ENCODE results near the gene SSBP4. TPM values are rescaled to one million over a fixed set of nuclear protein-coding genes. Genes with fewer than 3 reads are reported as not detected.

Gene SSBP4
- total and polyA plus RNA-seq, 9 of the 15 experiments (the other 6 are each of a cell fraction or from before 2014, with no cell fraction given) = 1.1 to 189 (median 39.0) TPM

DNA sequence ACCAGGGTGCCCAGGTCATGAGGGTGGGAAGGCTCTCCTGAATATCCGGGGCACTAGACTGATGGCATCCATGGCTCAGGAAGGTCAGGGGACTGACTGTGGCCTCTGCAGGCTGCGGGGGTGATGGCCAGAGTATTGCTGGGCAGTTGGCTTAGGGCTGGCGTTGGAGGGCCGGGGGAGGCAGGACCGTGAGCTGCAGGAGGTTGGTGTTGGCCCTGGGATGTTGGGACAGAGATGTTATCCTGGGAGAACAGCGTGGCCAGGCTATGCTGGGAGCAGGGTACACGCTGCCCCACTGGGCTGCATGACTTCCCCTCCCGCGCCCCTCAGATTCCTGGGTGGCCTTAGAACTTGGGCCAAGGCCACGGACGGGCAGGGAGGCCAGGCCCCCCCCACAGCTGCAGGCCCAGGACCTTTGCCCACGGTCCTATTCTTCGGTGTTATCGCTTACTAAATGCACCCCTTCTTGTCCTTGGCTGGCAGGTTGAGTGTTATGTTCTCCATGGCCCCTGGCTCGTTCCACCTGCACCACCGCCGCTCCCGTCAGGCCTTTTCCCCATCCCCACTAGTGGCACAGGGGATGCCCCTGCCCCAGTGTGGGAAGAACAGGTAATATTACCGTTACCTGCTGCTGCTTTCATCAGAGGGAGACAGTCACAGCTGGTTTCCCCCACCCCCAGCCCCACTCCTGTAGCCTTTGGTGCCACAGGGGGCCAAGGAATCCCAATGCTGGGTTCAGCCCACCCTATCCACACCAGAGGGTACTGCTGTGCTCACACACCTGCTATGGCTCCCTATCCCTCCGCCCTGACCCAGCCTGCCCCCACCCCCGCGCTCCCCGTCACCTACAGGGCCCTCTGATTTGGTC, 22.0 kb downstream of the SSBP4 start (continued):
- TF ChIP-seq POLR2G (IDR thresholded peaks at IDR 0.05; ENCODE audit: low read depth, low read length) = peak; percentile 55; the same call in 1 of the 2 replicates
- TF ChIP-seq, protein P1, sequence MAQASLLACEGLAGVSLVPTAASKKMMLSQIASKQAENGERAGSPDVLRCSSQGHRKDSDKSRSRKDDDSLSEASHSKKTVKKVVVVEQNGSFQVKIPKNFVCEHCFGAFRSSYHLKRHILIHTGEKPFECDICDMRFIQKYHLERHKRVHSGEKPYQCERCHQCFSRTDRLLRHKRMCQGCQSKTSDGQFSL (CRISPR knock-in tag; IDR thresholded peaks at IDR 0.05) = peak; percentile 76
- TF ChIP-seq, protein P1 (tag; IDR thresholded peaks at IDR 0.05) = no peak
- TF ChIP-seq, protein P2, sequence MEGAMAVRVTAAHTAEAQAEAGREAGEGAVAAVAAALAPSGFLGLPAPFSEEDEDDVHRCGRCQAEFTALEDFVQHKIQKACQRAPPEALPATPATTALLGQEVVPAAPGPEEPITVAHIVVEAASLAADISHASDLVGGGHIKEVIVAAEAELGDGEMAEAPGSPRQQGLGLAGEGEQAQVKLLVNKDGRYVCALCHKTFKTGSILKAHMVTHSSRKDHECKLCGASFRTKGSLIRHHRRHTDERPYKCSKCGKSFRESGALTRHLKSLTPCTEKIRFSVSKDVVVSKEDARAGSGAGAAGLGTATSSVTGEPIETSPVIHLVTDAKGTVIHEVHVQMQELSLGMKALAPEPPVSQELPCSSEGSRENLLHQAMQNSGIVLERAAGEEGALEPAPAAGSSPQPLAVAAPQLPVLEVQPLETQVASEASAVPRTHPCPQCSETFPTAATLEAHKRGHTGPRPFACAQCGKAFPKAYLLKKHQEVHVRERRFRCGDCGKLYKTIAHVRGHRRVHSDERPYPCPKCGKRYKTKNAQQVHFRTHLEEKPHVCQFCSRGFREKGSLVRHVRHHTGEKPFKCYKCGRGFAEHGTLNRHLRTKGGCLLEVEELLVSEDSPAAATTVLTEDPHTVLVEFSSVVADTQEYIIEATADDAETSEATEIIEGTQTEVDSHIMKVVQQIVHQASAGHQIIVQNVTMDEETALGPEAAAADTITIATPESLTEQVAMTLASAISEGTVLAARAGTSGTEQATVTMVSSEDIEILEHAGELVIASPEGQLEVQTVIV (CRISPR knock-in tag; IDR thresholded peaks at IDR 0.05; ENCODE audit: borderline replicate concordance) = no peak
- TF ChIP-seq ZNF354B (CRISPR knock-in tag; IDR thresholded peaks at IDR 0.05) = no peak
- no peak for TF ChIP-seq CCAR2 (IDR thresholded peaks at IDR 0.05; ENCODE audit: low read depth, low read length)
- peak; percentile 18 for TF ChIP-seq PCBP1 (IDR thresholded peaks at IDR 0.05; ENCODE audit: low read depth, low read length, poor library complexity, severe bottlenecking)
- TF ChIP-seq CEBPG (CRISPR knock-in tag; IDR thresholded peaks at IDR 0.05) = no peak
- no peak for TF ChIP-seq CEBPG (tag; conservative IDR thresholded peaks at IDR 0.05 in 1 of 2, IDR thresholded peaks at IDR 0.05 in 1 of 2)
- TF ChIP-seq, protein P3, sequence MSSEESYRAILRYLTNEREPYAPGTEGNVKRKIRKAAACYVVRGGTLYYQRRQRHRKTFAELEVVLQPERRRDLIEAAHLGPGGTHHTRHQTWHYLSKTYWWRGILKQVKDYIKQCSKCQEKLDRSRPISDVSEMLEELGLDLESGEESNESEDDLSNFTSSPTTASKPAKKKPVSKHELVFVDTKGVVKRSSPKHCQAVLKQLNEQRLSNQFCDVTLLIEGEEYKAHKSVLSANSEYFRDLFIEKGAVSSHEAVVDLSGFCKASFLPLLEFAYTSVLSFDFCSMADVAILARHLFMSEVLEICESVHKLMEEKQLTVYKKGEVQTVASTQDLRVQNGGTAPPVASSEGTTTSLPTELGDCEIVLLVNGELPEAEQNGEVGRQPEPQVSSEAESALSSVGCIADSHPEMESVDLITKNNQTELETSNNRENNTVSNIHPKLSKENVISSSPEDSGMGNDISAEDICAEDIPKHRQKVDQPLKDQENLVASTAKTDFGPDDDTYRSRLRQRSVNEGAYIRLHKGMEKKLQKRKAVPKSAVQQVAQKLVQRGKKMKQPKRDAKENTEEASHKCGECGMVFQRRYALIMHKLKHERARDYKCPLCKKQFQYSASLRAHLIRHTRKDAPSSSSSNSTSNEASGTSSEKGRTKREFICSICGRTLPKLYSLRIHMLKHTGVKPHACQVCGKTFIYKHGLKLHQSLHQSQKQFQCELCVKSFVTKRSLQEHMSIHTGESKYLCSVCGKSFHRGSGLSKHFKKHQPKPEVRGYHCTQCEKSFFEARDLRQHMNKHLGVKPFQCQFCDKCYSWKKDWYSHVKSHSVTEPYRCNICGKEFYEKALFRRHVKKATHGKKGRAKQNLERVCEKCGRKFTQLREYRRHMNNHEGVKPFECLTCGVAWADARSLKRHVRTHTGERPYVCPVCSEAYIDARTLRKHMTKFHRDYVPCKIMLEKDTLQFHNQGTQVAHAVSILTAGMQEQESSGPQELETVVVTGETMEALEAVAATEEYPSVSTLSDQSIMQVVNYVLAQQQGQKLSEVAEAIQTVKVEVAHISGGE (CRISPR knock-in tag; IDR thresholded peaks at IDR 0.05) = no peak
- no peak for TF ChIP-seq ELF2 (CRISPR knock-in tag; IDR thresholded peaks at IDR 0.05)
- TF ChIP-seq, protein P4, sequence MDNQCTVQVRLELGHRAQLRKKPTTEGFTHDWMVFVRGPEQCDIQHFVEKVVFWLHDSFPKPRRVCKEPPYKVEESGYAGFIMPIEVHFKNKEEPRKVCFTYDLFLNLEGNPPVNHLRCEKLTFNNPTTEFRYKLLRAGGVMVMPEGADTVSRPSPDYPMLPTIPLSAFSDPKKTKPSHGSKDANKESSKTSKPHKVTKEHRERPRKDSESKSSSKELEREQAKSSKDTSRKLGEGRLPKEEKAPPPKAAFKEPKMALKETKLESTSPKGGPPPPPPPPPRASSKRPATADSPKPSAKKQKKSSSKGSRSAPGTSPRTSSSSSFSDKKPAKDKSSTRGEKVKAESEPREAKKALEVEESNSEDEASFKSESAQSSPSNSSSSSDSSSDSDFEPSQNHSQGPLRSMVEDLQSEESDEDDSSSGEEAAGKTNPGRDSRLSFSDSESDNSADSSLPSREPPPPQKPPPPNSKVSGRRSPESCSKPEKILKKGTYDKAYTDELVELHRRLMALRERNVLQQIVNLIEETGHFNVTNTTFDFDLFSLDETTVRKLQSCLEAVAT (IDR thresholded peaks at IDR 0.05) = no peak
- TF ChIP-seq ZNF311 (CRISPR knock-in tag; IDR thresholded peaks at IDR 0.05) = no peak
- TF ChIP-seq TRIM28 (IDR thresholded peaks at IDR 0.05) = no peak
- TF ChIP-seq, protein P5, sequence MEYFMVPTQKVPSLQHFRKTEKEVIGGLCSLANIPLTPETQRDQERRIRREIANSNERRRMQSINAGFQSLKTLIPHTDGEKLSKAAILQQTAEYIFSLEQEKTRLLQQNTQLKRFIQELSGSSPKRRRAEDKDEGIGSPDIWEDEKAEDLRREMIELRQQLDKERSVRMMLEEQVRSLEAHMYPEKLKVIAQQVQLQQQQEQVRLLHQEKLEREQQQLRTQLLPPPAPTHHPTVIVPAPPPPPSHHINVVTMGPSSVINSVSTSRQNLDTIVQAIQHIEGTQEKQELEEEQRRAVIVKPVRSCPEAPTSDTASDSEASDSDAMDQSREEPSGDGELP (CRISPR knock-in tag; IDR thresholded peaks at IDR 0.05; ENCODE audit: borderline replicate concordance) = no peak; the same call in 1 of the 2 replicates
- no peak for TF ChIP-seq NELFE (IDR thresholded peaks at IDR 0.05; ENCODE audit: insufficient read depth, insufficient read length)
- no peak for TF ChIP-seq HLTF (IDR thresholded peaks at IDR 0.05)

All from K562 (cell line).